Activated CD8-positive, alpha-beta memory T cell treated with anti-CD3 and anti-CD28 coated beads, Interleukin-2, amount 50 U/mL, for 1 hour (primary cell): ENCODE data around the gene CHAMP1.
"Not testable (repeated sequence)": the region's sequence is repeated elsewhere in the genome, so short reads cannot be mapped to it uniquely, and the experiment has no call there.

Experiments
- DNase-seq: peaks from one replicate; pipeline ENCODE4 v3.0.0-alpha.2; 2020; ENCODE audit errors: extremely low read depth

The CHAMP1 gene

DNA sequence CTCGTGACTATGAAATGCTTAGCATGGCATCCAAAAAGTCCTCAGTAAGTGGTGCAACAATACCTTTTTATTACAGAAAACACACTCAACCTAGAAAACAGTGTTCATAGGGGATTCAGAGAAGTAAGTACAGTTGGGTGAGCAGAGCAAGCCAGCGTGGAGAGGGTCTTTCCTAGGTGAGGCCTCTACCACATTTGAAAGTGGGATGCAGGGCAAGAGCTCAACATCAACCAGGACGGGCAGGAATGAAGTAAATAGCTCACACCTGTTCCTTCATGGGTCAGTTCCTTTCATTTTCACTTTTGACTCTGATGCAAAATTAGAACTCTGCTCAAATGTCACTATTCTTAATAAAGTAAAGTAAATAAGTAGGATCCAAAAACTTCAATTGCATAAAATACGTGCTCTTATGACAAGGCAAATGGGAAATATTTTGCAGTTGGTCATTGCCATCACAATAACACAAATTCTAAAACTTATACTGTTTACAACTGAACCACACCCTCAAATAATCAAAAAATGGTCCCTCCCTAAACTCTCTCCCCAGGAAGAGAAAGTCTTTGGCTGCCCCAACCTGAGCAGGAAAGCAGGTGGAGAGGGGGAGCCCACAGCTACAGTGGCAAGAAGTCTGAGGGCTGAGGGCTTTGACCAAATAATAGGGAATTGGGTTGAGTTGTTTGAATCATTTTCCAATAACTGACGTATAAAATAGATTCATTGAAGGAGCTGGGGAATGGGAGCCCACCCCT, 20.2 kb downstream of the CHAMP1 start:
- no peak for DNase-seq

DNA sequence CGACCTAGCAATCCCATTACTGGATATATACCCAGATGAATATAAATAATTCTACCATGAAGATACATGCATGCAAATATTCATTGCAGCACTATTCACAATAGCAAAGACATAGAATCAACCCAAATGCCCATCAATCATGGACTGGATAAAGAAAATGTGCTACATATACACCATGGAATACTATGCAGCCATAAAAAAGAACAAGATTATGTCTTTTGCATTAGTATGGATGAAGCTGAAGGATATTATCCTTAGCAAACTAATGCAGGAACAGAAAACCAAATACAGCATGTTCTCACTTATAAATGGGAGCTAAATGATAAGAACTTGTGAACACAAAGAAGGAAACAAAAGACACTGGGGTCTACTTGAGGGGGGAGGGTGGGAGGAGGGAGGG, 22.2 kb downstream of the CHAMP1 start:
- not testable (repeated sequence) for DNase-seq

DNA sequence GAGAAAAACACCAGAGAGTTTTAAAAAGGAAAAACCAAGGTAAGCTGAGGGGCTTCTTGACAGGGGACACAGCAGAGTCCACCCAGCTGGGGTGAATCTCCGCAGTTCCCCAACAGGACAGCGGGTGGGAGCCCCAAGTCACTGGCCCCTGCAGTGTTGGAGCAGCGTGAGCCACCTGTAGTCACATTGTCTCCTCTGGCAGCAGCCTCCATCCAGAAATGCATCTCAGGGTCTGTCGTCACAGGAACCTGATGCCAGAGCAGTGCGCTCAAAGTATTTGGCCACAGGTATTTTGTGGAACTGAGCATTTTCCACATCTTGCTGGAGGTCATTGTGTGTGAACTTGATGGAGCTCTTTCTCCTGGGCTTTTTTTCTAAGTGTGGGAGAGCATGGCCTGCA, 24.7 kb downstream of the CHAMP1 start:
- DNase-seq: no peak

DNA sequence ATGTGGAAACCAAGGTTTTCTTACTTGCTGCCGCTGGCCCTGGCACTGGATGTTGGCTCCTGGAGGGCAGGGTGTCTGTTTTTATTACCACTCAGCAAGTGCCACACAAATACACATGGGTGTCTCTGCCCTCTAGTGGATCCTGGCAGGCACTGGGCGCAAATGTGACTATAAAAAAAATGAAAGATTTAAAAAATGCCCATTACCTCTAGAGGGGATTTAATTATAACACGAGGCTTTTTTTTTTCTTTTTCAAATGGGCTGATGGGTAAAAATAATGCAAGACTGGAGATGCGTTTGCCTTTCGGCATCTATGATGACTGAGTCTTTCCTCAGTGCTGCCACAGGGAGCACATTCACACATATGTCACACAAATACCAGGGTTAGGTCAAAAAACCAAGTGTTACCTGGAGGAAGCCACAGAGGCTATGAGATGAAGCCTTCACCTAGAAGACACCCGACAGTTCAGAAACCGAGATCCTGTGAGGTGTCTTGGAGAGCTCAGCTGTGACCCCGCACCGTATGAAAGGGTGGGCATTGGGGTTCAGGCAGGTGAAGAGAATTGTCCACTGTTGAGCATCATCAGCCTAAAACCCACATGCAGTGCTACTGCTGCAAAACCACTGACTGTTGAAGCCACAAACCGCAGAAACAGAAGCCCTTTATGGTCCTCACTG, 25.7 kb downstream of the CHAMP1 start:
- no peak for DNase-seq

DNA sequence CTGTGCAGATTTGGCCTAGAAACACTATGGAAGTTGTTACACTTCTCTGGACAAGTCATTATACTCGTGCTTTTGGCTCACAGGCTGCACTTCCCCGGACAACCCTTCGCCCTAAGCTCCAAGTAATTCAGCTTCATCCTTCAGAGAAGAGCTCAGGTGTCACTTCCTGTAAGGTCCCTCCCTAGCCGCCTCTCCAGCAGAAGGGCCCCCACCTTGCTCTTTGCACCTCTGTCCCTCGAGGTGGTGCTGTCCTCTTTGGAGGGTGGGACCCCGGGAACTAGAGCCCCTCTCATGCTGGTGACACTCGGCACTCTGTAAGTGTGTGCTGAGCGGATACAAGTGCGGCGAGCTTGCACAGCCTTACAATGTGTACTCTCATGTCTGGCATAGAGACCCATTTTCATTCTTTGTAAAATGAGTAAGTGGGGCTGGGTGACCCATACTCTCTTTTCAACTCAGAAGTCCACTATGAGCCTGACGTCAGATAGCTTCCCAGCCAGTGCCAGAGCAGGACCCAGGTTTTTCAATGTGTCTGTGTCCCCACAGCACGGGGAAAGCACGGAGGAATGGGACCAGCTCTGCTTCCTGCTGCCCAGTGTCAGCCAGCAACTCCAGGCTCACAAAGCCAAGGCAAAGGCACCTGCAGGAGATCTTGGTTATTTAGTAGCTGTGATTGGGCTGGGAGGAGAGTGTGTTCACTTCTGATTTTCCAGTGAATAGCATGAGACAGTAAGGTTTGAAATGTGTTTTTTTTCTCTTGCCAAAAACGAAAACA, 26.9 kb downstream of the CHAMP1 start:
- no peak for DNase-seq

DNA sequence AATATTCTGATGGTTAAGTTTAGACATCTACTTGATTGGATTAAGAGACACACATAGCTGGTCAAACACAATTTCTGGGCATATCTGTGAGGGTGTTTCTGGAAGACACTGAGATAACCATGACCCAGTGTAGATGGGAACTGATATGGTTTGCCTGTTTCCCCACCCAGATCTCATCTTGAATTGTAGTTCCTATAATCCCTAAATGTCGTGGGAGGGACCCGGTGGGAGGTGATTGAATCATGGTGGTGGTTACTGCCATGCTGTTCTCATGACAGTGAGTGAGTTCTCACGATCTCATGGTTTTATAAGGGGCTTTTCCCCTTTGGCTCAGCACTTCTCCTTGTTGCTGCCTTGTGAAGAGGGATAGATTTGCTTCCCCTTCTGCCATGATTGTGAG, 33.0 kb downstream of the CHAMP1 start:
- not testable (repeated sequence) for DNase-seq

DNA sequence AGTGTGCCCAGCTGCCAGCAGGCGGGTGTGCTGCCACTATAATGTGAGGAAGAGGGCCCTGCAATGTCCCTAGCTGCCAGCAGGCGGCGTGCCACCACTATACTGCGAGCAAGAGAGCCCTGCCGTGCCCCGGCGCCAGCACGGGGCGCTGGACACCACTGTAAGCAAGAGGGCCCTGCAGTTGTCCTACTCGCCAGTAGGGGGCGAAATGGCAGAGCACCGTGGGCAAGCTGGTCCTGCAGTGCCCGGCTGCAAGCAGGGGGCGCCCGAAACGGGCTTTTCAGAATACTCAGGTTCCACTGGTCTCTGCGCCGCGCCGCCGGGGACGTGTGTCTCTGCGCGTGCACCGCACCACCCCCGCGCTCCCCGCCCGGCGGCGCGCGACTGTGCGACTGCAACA, 38.5 kb downstream of the CHAMP1 start:
- not testable (repeated sequence) for DNase-seq

DNA sequence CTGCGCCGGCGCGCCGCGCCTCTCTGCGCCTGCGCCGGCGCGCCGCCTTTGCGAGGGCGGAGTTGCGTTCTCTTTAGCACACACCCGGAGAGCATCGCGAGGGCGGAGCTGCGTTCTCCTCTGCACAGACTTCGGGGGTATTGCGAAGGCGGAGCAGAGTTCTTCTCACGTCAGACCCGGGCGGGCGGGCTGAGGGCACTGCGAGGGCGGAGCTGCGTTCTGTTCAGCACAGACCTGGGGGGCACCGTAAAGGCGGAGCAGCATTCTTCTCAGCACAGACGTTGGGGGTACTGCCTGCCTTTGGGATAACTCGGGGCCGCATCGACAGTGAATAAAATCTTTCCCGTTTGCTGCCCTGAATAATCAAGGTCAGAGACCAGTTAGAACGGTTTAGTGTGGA, 39.1 kb downstream of the CHAMP1 start:
- not testable (repeated sequence) for DNase-seq
